GM23338 (cell line): ENCODE measurements around the gene CCNY.

ENCODE experiments used
- EZH2 ChIP-seq: fragments of 200-600 bp; sonication (generic); IDR thresholded peaks from one replicate; pipeline ENCODE4 v1.8.0; 2017; ENCODE audit warnings: antibody characterized with exemption, mild to moderate bottlenecking, low read depth; ENCODE audit not compliant: unreplicated experiment
- EZH2phosphoT487 ChIP-seq: fragments of 200-600 bp; sonication (generic); IDR thresholded peaks from one replicate; pipeline ENCODE4 v1.8.1; 2018; ENCODE audit warnings: antibody characterized with exemption; ENCODE audit not compliant: unreplicated experiment
- POLR2AphosphoS5 ChIP-seq: IDR thresholded peaks from 2 replicates; pipeline ENCODE4 v1.6.1; 2016; ENCODE audit warnings: antibody characterized with exemption, low read depth
- ZNF331 ChIP-seq: fragments of 250-450 bp; sonication (Bioruptor Pico); IDR thresholded peaks from 2 replicates; pipeline ENCODE4 v1.5.0; 2020; ENCODE audit warnings: low read depth, mild to moderate bottlenecking, moderate library complexity
- TF ChIP-seq, protein P1 (sequence below), 2 experiments: fragments of 200-600 bp in 1 of 2; sonication (generic) in 1 of 2; conservative IDR thresholded peaks; 2 replicates each; pipeline versions ENCODE4 v1.5.1 to v1.6.1; 2016 to 2017; ENCODE audit warnings: antibody characterized with exemption in 2 of 2, low read depth in 2 of 2, mild to moderate bottlenecking in 2 of 2, moderate library complexity in 1 of 2
- TF ChIP-seq, protein P2 (sequence below): IDR thresholded peaks from one replicate; pipeline ENCODE4 v1.6.1; 2018; ENCODE audit warnings: antibody characterized with exemption; ENCODE audit not compliant: unreplicated experiment
- TF ChIP-seq, protein P3 (sequence below): IDR thresholded peaks from 2 replicates; pipeline ENCODE4 v1.6.1; 2016; ENCODE audit warnings: antibody characterized with exemption

DNA sequence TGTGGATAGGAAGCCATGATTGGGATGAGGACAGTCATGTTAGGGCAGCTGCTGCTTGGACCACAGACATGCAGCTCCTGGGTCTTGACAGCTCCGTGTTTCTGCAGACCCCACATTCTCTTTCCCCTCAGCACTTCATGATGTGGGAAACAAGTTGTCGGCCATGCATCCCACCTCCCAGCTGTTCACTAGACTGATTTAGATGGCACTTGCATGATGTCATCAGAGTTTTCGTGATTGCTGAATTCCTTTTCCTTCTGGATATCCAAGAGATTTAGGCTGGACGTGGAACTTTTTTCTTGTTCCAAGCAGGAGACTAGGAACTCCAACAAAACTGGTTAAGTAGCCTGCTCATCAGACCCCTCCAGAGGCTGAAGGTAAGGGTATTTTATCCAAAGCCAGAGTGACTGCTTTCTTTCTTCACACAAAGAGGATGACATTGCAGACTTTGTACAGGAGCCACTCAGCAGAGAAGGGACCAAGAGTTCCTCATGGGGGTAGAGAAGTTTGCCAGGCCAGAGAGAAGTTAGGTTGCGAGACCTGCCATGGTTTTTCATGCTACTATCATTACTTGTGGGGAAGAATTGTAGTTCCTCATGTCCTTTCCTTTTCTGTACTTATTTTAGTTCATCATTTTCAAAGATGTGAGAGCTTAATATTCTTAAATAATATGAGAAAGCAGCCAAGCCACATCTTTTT lies 151.2 kb downstream of the CCNY start:
- TF ChIP-seq, protein P1, sequence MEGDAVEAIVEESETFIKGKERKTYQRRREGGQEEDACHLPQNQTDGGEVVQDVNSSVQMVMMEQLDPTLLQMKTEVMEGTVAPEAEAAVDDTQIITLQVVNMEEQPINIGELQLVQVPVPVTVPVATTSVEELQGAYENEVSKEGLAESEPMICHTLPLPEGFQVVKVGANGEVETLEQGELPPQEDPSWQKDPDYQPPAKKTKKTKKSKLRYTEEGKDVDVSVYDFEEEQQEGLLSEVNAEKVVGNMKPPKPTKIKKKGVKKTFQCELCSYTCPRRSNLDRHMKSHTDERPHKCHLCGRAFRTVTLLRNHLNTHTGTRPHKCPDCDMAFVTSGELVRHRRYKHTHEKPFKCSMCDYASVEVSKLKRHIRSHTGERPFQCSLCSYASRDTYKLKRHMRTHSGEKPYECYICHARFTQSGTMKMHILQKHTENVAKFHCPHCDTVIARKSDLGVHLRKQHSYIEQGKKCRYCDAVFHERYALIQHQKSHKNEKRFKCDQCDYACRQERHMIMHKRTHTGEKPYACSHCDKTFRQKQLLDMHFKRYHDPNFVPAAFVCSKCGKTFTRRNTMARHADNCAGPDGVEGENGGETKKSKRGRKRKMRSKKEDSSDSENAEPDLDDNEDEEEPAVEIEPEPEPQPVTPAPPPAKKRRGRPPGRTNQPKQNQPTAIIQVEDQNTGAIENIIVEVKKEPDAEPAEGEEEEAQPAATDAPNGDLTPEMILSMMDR (conservative IDR thresholded peaks at IDR 0.05; ENCODE audit: low read depth in 2 of 2): no peak
- TF ChIP-seq EZH2 (no peak), EZH2phosphoT487 (no peak), POLR2AphosphoS5 (no peak), ZNF331 (no peak)
- TF ChIP-seq, protein P2, sequence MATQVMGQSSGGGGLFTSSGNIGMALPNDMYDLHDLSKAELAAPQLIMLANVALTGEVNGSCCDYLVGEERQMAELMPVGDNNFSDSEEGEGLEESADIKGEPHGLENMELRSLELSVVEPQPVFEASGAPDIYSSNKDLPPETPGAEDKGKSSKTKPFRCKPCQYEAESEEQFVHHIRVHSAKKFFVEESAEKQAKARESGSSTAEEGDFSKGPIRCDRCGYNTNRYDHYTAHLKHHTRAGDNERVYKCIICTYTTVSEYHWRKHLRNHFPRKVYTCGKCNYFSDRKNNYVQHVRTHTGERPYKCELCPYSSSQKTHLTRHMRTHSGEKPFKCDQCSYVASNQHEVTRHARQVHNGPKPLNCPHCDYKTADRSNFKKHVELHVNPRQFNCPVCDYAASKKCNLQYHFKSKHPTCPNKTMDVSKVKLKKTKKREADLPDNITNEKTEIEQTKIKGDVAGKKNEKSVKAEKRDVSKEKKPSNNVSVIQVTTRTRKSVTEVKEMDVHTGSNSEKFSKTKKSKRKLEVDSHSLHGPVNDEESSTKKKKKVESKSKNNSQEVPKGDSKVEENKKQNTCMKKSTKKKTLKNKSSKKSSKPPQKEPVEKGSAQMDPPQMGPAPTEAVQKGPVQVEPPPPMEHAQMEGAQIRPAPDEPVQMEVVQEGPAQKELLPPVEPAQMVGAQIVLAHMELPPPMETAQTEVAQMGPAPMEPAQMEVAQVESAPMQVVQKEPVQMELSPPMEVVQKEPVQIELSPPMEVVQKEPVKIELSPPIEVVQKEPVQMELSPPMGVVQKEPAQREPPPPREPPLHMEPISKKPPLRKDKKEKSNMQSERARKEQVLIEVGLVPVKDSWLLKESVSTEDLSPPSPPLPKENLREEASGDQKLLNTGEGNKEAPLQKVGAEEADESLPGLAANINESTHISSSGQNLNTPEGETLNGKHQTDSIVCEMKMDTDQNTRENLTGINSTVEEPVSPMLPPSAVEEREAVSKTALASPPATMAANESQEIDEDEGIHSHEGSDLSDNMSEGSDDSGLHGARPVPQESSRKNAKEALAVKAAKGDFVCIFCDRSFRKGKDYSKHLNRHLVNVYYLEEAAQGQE: no peak
- TF ChIP-seq, protein P3, sequence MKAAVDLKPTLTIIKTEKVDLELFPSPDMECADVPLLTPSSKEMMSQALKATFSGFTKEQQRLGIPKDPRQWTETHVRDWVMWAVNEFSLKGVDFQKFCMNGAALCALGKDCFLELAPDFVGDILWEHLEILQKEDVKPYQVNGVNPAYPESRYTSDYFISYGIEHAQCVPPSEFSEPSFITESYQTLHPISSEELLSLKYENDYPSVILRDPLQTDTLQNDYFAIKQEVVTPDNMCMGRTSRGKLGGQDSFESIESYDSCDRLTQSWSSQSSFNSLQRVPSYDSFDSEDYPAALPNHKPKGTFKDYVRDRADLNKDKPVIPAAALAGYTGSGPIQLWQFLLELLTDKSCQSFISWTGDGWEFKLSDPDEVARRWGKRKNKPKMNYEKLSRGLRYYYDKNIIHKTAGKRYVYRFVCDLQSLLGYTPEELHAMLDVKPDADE: no peak
